Measurements from ENCODE around the gene DPP10.
"Not testable (repeated sequence)": the region's sequence is repeated elsewhere in the genome, so short reads cannot be mapped to it uniquely, and the experiment has no call there.

DPP10 gene

DNA sequence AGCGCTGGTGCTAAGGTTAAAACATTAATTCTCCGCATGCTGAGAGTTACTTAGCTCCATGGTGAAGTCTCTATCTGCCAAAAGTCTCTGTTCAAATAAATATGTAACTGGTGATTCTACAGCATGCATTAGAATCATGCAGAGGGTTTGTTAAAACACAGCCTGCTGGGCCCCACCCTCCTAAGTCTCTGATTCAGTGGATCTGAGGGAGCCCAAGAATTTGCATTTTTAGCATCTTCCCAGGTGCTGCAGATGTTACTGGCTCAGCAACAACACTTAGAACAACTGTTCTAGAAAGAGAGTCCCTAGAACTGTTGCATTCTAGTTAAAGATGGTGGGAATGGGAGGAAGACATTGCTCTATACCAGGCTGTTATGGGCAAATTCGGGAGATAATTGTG, 73.4 kb downstream of the DPP10 start:
- DNase-seq (ENCODE audit: low spot score) = no peak

DNA sequence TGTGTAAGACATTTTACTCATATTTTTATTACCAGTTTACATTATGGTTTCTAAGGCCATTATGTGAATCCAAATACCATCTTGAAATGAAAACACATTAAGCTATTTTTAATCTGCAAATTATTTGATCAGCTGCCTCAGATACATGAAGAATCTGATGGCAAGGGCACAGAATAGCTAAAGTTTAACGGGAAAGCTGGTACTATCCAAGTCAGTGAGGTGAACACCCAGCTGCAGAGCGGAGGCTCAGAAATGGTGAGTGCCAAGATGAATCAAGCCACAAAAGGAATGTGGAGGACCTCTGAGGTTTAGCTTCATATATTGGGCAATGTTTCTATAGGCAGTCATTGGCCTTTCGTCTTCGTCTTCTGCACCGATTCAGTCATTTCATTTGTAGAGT, 75.1 kb downstream of the DPP10 start:
- DNase-seq (ENCODE audit: low spot score) = no peak

DNA sequence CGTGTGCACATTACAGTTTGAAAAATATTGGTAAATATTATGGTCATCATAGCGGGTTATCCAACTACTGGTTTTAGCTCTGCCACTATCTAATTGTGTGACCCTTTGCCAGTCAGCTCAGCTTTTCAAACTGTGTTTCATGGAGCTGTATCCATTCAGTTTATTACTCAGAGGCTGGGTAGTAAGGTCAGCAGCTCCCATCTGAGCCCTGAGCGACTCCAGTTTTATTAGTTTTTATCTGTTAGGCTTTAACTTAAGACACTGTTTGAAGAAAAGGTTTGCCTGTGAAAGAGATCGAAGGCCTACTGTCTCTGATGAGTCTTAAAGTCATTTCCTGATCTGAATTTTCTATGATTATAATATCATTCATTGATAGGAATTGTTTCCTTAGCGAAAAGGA, 76.3 kb downstream of the DPP10 start:
- no peak for DNase-seq (ENCODE audit: low spot score)

DNA sequence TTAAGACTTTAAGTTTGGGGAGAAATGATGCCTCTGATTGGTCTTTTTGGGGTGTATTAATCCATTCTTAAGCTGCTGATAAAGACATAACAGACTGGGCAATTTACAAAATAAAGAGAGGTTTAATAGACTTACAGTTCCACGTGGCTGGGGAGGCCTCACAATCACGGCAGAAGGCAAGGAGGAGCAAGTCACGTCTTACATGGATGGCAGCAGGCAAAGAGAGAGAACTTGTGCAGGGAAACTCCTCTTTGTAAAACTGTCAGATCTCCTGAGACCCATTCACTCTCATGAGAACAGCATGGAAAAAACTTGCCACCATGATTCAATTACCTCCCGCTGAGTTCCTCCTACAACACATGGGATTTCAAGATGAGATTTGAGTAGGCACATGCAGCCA, 80.2 kb downstream of the DPP10 start:
- DNase-seq (ENCODE audit: low spot score) = not testable (repeated sequence)

DNA sequence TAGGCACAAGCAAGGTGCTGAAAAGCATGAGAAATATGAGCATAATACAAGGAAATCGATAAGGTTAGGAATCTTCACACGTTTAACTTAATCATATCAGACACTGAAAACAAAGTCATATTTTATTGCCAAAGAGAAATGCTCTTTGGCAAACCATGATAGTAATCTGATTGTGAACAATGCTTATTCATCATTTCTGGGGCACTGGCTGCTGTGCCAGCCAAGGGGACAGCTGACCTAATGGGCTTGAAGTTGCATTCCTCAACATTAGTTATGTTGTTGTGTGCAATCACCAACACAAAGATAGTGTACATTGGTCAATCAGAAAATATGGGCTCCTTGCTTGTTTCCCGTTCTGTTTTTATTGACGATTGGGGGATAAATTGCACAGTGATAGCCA, 83.5 kb downstream of the DPP10 start:
- DNase-seq (ENCODE audit: low spot score) = no peak

DNA sequence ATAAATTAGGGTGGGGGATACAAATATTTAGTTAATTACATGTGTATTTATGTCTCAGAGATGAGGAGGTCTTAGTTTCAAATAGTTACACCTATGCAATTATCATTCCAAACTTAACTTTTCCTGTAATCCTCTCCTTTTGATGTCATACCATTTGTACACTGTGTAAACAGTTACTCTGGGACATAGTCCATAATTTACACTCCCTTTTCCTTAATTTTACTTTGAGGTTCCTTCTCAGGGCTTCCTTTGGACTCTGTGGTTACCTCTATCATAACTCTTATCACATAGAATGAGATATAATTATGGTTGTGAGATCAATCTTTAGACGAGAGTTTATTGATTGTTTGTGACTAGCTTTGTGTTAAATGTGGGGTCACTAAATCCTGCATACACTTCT, 84.4 kb downstream of the DPP10 start:
- no peak for DNase-seq (ENCODE audit: low spot score)

DNA sequence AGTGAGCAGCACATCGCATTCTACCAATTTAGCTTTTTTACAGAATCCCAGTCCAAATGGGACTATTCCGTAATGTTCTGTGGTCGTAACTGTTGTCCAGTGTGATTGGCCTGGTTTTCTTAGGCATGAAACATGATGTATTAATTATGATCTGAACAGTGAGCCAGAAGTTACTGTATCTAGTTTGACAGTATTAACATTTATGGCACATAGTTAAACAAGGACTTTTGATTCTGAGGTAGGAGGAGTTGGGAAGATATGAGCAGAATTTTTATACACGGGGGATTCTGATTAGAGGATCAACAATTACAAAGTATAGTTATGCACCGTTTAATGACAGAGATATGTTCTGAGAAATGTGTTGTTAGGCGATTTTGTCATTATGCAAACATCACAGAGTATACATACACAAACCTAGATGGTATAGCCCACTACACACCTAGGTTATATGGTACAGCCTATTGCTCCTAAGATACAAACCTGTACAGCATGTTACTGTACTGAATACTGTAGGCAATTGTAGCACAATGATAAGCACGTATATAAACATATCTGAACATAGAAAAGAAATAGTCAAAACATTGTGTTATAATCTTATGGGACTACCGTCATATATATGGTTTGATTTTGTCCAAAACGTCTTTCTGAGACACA, 85.0 kb downstream of the DPP10 start:
- no peak for DNase-seq (ENCODE audit: low spot score)

DNA sequence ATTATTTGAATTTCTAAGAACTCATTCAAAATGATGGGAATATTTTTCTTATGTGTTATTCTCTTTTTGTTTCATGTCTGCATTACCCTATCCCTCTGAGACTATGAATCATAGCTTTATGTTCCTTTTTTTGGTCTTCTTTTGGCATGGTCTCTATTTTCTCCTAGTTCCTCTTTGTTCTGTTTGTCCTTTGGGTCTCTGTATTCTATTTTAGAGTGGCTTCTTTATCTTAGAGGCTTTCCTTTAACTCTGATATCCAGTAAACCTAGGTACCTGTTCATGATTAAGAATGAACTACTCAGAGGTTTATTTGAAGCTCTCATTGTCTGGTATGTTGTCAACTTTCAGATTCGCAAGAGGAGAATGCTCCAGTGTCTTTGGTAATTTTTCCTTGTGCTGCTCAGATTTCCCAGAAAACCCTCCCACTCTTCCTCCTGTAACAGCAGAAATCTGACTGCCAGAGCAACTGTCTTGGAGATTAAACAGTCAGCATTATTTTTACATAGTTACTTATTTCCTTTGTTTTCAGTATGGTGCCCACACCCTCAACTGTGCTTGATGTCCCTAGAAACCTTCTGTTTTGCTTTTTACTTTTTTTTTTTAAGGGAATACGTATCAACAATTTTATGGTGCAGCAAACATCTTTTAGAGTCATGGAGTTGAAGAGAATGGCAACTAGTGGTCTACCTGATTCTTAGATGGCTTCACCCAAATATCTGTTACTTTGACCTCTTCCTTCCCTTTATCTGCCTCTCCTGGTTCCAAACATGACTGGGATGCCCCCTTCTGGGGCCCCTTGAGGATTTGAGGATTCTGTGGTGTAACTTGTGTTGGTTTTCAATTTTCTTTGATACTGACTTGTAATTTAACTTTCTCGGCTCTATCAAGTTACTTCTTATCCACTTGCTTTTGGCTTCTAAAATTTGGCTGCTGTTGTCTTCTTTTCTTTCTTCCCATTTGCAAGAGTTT, 92.0 kb downstream of the DPP10 start:
- no peak for DNase-seq (ENCODE audit: low spot score)

DNA sequence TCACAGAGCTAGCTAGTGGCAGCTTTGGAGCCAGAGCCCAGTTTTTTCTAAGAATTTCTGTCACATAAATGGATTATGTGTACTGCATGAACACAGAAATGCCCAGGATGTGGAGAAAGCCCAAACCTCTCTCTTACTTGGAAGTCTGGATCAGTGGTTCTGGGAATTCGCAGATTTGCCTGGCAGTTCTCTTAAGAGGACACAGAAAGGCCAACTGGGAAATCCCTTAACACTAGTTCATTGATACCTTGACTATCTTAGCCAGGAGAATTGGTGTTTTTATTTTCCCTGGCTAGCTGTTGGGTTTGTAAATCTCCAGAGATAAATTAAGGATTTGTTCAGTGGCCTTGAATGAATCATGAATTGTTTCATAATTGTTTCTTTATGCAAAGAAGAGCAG, 95.3 kb downstream of the DPP10 start:
- DNase-seq (ENCODE audit: low spot score) = no peak

DNA sequence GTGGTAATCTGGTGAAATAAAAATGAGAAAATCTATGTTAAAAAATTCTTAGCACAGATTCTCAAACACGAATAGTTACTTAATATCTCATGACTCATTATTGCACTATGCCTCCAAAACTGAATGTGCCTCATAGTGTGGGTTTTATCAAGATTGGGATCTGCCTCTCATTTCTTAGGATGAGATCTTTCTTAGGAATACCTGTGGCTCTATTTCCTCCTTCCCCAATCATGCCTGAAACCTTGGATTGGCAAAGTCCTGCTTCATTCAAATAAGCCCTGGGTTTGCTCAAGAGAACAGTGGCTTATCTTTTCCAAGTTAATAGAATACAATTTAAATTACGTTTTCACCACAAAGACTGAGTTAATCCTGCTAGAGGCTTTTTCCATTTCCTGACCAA, 100.3 kb downstream of the DPP10 start:
- DNase-seq (ENCODE audit: low spot score) = no peak

DNA sequence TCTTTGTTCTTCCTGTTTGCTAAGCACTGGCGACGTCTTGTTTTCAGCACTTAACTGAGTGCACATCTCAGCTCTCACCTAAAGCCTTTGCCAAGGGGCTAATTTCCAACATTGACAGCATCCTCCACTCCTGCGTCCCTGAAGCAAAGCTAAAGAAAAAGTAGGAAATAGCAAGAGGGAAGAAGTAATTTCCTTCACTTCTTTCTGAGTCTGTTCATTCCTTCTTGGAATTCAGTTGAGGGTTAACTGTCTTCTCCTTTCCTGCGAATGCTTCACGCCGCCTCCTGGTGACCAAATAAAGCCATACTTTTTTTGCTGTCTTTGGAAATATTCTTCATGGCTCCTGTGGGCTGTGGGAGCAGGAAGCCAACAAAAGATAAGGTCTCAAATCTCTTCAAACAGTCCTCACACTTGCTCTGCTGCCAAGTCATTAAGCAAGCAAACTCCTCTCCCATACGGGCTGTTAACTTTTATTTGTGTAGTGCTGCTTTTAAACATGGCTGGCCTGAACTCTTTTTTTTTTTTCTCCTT, 100.9 kb downstream of the DPP10 start:
- DNase-seq (ENCODE audit: low spot score) = no peak

DNA sequence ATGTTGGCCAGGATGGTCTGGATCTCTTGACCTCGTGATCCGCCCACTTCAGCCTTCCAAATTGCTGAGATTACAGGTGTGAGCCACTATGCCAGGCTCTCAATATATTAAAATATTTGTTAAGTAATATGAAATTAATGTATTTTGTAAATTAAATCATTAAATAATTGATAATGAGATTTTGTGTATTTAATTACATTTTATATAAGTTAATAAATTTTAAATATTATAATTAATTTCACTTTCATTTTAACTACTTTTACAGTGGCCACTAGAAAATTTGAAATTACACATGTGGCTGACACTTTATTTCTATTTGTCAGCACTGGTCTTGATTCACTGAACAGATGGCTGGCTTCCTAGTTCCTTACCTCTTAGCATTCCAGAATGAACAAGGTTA, 102.6 kb downstream of the DPP10 start:
- no peak for DNase-seq (ENCODE audit: low spot score)

DNA sequence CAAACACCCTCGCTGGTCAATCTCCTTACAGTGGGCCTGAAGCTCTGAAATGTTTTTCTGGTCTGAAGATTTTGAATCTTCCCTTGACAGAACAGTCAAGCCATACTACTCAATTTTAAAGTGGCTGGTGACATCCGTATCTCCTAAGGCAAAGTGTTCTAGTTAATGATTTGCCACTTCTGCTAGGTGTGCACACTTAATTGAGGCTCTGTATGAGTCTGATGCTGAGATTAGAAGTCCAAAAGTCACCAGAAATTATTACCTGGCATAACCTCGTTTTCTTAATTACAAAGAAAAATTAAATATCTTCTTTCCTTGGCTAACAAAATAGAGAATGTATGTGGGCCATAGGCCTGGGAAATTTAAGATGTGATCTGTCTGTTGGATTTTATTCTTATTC, 104.1 kb downstream of the DPP10 start:
- DNase-seq (ENCODE audit: low spot score) = no peak

DNA sequence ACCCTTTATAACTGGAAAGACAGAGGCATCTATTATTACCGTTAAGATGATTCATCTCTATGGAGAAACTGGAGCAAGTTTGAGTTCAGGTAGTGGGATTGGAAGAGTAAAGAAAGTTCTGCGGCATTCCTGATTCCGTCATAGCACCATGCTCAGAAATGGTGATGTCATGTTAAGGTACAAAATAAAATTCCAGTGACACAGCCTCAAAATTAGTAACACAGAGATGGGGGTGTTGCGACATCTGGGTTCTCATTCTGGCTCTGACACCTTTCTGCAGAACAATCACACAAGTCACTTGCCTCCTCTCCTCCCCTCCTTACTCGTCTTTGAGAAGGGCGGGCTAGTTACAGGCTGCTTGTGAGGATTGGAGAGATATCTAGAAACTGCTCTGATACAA, 105.7 kb downstream of the DPP10 start:
- DNase-seq (ENCODE audit: low spot score) = no peak

DNA sequence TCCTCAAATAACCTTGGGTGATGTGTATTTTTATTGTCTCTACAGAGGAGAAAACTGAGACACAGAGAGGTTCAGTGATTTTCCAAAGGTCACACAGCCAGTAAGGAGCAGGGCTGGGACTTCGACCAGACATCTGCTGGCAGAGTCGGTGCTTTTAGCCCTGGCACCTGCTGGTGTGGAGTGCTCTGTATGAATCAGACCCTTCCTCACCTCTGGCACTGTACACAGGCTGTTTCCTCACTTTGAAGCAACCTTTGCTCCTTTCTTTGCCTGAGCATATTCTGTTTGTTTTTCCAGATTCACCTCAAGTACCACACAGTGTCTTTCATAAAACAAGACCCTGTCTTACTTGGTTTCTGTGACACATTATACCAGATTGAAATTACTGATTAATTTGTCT, 107.9 kb downstream of the DPP10 start:
- no peak for DNase-seq (ENCODE audit: low spot score)

DNA sequence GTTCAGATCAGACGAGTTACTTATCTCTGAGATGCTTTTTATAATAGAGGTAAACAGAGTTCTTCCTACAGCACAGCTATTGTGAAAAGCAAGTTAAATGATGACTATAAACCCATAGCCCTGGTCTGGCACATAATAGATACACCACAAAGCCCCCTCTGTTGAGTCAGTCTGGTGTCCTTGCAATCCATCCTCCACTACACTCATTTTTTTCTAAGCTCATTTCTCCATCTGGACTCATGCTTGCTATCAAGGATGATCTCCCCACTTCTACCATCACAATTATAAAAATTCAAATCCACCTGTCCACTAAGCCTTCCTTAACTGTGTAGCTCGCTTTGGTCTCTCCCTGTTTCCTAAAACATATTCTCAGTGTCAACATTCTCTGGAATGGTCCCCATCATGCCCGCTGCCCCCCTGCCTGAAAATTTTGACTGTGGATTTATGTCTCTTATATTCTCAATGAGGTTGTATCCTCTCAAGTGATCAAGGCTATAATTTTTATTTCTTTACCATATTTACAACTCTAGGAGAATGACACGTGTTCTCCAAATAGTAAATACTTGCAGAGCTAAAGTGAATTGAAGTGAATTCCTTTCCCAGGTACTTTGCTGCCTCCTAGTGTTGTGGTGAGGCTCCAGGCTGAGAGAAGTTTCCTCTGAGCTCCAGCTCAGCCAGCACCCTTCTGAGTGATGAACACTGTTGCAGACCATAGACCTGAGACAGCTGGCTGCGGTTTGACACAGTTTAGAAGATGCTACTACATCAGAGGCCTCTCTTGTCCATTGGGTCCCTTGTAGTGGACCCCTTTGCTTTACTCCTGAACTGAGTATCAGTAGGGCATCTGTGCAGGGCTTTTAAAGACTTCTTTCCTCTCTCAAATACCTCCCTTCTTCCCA, 108.7 kb downstream of the DPP10 start:
- DNase-seq (ENCODE audit: low spot score) = no peak

DNA sequence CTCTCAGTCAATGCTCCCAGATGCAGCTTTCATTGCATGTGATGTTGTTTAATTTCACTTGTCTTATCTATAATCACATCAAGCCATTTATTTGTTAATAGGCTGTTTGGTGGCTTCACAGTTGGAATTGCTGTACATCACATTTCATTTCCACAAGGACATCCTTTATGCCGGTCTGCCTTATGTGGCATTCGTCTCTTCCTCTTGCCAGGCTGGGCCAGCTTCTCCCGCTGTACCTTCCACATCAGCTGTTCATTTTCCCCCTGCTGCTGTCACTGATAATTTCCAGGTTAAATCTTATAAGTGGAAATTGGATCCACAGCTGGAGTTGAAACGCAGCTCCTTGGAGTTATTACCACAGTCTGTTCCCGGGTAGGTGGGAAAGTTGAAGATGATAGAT, 110.6 kb downstream of the DPP10 start:
- no peak for DNase-seq (ENCODE audit: low spot score)

DNA sequence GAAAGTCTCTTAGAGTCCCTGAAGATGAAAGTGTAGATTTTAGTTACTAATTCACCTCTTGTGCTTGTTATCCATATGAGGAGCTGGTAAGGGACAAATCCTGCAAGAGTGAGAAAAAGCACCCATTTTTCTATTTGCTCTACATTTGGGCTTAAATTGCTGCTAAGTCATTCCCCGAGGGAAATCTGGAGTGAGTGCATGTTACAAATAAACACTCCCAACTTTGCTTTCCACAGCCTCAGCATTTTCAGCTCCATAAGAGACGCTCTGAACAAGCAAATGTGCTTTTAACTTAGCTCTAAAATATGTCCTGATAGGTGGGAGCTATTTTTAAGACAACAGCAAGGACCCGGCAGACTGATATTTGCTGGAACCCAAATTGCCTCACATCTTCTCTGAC, 126.7 kb downstream of the DPP10 start:
- no peak for DNase-seq (ENCODE audit: low spot score)

DNA sequence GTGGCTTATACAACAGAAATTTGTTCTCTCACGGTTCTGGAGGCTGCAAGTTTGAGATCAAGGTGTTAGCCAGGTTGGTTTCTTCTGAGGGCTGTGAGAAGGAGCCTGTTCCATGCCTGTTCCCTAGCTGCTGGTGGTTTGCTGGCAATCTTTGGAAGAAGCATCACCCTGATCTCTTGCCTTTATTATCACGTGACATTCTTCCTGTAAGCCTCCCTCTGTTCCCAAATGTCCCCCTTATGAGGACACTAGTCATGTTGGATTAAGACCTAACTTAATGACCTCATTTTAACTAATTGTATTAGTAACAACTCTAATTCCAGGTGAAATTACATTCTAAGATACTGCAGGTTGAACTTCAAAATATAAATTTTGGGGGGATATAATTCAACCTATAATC, 135.2 kb downstream of the DPP10 start:
- DNase-seq (ENCODE audit: low spot score) = no peak

DNA sequence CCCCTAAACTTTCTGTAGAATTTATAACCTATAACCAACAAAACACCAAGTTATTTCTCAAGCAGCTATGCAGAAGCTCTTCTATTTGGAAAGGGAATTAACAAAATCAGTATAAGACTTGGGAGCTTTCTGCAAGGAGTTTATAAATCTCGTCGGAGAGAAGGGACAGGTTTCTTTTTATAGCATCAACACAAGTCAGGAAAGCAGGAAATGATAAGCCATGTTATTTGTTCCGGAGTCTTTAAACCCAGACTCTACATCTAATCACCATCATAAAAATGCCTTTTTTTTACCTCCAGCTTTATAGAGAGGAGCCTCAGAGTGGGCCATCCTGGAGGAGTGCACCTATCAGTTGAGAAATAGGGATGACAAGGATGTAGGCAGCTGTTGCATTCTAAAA, 137.1 kb downstream of the DPP10 start:
- no peak for DNase-seq (ENCODE audit: low spot score)

DNA sequence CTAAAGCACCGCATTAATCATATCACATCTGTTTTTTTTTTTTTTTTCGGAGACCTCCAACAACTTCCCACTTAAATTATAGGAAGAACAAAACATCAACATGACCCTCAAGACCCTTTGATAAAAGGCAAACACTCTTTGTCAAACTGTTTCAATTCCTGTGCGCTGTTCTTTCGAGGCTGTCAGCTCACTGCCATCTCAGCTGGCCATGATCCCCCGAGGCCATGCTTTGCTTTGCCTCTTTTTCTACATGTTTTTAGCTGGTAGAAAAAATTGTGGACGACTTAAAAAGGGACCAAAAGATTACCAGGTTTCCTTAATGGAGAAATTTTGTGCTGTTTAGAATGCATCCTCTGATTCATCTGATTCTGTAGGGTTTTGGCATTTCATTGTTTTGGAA, 138.2 kb downstream of the DPP10 start:
- no peak for DNase-seq (ENCODE audit: low spot score)

DNA sequence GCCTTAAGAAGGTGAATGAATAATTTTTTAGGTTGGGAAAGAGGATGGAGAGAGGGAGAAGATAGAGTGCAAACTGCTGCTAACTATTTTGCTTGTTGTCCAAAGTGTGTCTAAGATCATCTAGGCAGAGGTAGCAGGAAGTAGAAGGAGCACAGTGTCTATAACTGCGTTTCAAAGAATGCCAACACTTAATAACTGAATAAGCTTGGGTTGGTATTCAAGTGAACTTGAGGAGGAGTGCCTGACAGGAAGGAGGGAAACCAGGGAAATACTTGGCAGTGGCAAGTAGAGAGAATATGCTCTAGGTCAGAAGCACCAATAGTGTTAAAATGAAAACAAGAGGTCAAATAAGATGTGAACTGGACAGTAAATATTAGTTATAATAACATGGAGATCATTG, 155.9 kb downstream of the DPP10 start:
- no peak for DNase-seq (ENCODE audit: low spot score)
